Measurements from ENCODE around the gene ITPKB. TPM values are rescaled to one million over a fixed set of nuclear protein-coding genes. Genes with fewer than 3 reads are reported as not detected.
A peak's percentile ranks its signal among the peaks of the same experiment; 100 is the strongest.

ITPKB gene
- total and polyA plus RNA-seq, 7 donors: 3.9 to 14.1 (median 8.9) TPM

- peaks cover 58% of the 10 kb centered on the region for H3K4me1 ChIP-seq
- H3K36me3 ChIP-seq (ENCODE audit: insufficient read depth in 1 of 2, low read depth in 1 of 2): no peaks in the 10 kb centered on the region
- peak; percentile 19 to 54 for DNase-seq
- H3K27me3 ChIP-seq (ENCODE audit: insufficient read depth in 3 of 3, low read length in 2 of 3): no peaks in the 10 kb centered on the region
- WGBS, 3 donors: 67 to 79% (median 79%) methylated on average over 12 of the region's 12 CpGs
- peak overlapping the region; percentile 77 for H3K27ac ChIP-seq
- H3K9me3 ChIP-seq: no peaks in the 10 kb centered on the region
- no peak for TF ChIP-seq CTCF (IDR thresholded peaks at IDR 0.05)
- no peak overlapping the region for H3K4me3 ChIP-seq
- intact Hi-C loops (cut with DNase I): no loop called here
- ATAC-seq: no peak
Measured at GRCh38 chr1:226655251-226656163, 83.6 kb downstream of the ITPKB start.

- H3K27ac ChIP-seq: peak overlapping the region; percentile 38
- H3K4me3 ChIP-seq: no peak overlapping the region
- H3K9me3 ChIP-seq: no peaks in the 10 kb centered on the region
- ATAC-seq (no peak), DNase-seq (peak; percentile 10 to 40)
- no peak for TF ChIP-seq CTCF (IDR thresholded peaks at IDR 0.05)
- H3K36me3 ChIP-seq (ENCODE audit: insufficient read depth in 1 of 2, low read depth in 1 of 2): no peaks in the 10 kb centered on the region
- intact Hi-C loops (cut with DNase I): loop anchor here in 1 of 2 donors (5.0 kb wide), 1 partner anchor 33 kb away; no protein-coding TSS in a partner anchor
- no peaks in the 10 kb centered on the region for H3K27me3 ChIP-seq (ENCODE audit: insufficient read depth in 3 of 3, low read length in 2 of 3)
- WGBS, 3 donors: 62 to 72% (median 63%) methylated on average over 8 of the region's 8 CpGs
- H3K4me1 ChIP-seq: peaks cover 49% of the 10 kb centered on the region
Measured at GRCh38 chr1:226654668-226655055, 84.4 kb downstream of the ITPKB start.

- H3K27ac ChIP-seq: peak overlapping the region; percentile 38
Measured at GRCh38 chr1:226654046-226654667, 84.9 kb downstream of the ITPKB start.

GRCh38 chr1:226653311-226653921, 85.7 kb downstream of the ITPKB start:
- intact Hi-C loops (cut with DNase I): loop anchor here in 1 of 2 donors (5.0 kb wide), 1 partner anchor 34 kb away; no protein-coding TSS in a partner anchor
- H3K9me3 ChIP-seq: no peaks in the 10 kb centered on the region
- no peak overlapping the region for H3K4me3 ChIP-seq
- H3K36me3 ChIP-seq (ENCODE audit: insufficient read depth in 1 of 2, low read depth in 1 of 2): peaks cover 0 to 4% of the 10 kb centered on the region in 2 donors
- no peaks in the 10 kb centered on the region for H3K27me3 ChIP-seq (ENCODE audit: insufficient read depth in 3 of 3, low read length in 2 of 3)
- DNase-seq: peak; percentile 9 to 36
- 76 to 84% (median 81%) methylated on average over 11 of the region's 11 CpGs for WGBS, 3 donors
- peaks cover 38% of the 10 kb centered on the region for H3K4me1 ChIP-seq
- H3K27ac ChIP-seq: peak overlapping the region; percentile 38
- ATAC-seq: no peak
- TF ChIP-seq CTCF (IDR thresholded peaks at IDR 0.05): no peak

More at GRCh38 chr1:226654046-226654667, 84.9 kb downstream of the ITPKB start:
- Histone ChIP-seq H3K4me3 (no peak overlapping the region), H3K36me3 (ENCODE audit: insufficient read depth in 1 of 2, low read depth in 1 of 2) (no peaks in the 10 kb centered on the region), H3K9me3 (no peaks in the 10 kb centered on the region), H3K27me3 (ENCODE audit: insufficient read depth in 3 of 3, low read length in 2 of 3) (no peaks in the 10 kb centered on the region), H3K4me1 (peaks cover 45% of the 10 kb centered on the region)
- intact Hi-C loops (cut with DNase I): loop anchor here in 1 of 2 donors (5.0 kb wide), 1 partner anchor 33 kb away; no protein-coding TSS in a partner anchor
- TF ChIP-seq CTCF (IDR thresholded peaks at IDR 0.05): no peak
- DNase-seq: peak; percentile 5 to 52
- WGBS, 3 donors: 60 to 66% (median 65%) methylated on average over 8 of the region's 8 CpGs
- no peak for ATAC-seq

All from psoas muscle (tissue), 8 donors.